GM21737 (cell line): ENCODE results near the gene MREG.
"Not testable (repeated sequence)": the region's sequence is repeated elsewhere in the genome, so short reads cannot be mapped to it uniquely, and the experiment has no call there.

Source experiments
- ATAC-seq: cut with Tn5 transposase; IDR thresholded peaks from one replicate; pipeline ENCODE4 v1.9.1; 2021; ENCODE audit warnings: mild to moderate bottlenecking, moderate library complexity; ENCODE audit not compliant: unreplicated experiment

MREG gene

GRCh38 chr2:215966274-215966673 lies 47.1 kb downstream of the MREG start:
- no peak for ATAC-seq

DNA sequence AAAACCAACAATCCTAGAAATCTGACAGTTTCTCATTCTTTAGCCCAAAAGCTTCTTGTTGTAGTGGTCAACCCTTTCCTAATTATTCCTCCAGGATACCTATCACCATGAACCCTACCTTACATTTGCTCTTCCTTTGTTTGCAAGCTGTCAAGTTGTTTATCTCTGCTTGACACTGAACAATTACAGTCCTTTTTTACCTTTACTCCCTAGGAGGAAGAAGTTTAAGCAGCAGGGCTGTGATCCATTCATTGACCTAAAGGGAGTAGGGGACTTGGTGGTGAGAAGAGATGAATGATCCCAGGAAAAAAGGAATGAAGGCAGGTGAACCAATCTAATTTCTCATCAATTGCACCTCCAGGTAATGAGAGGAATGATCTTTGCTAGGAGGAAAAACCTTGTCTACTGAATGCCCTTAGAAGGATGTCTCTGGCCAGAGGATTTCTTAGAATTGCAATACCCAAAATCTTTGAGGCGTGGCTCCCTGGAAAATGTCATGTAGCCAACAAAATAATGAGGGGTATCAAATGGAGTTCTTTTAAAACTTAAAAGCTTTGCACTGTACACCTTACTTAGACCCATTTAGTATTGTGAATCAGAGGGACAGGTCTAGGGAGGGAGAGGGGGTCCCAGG lies 47.7 kb downstream of the MREG start:
- ATAC-seq, result no peak

DNA sequence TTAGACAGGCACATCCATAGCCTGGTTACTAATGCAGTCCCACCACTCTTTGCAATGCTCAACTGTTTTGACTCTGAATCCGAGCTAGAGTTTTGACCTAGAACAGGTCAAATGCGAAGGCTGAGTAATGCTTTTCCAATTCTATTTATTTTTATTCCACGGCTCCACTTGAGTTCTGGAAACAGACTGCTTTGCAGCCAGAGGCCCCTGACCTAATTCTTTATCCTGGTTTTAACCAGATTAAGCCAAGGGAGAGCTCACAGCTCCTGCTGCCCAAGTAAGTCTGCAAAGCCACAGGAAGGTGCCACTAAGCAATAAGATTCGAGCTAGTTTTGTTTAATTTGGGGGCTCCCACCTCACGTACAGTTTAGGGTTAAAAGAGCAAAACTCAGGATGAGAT lies 51.4 kb downstream of the MREG start:
- no peak for ATAC-seq

DNA sequence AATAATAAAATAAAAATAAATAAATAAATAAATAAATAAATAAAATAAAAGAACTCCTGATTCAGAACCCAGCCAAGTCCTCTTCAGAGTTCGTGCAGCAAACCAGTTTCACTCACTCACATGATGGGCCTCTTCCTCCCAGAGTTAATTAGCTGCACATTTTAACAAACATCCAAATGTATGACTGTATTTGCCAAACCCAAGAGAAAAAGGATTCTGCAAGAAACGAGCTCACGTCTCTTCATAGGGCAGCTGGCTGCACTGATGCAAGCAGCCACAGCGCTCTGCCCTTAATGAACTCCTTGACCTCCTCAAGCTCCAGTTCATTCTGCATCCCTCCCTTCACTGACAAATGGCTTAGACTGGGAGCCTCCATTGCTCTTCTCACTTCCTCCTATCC lies 55.1 kb downstream of the MREG start:
- no peak for ATAC-seq

GRCh38 chr2:215957354-215958122 lies 55.8 kb downstream of the MREG start:
- ATAC-seq, result not testable (repeated sequence)

- no peak for ATAC-seq
Observed at GRCh38 chr2:215952860-215953637, 60.3 kb downstream of the MREG start.

GRCh38 chr2:215951558-215951957 lies 61.8 kb downstream of the MREG start:
- ATAC-seq, result no peak

GRCh38 chr2:215949991-215950404 lies 63.4 kb downstream of the MREG start:
- ATAC-seq, result peak; percentile 74

- ATAC-seq, result no peak
Observed at GRCh38 chr2:215948051-215948450, 65.3 kb downstream of the MREG start.

- no peak for ATAC-seq
Observed at GRCh38 chr2:215946586-215946985, 66.8 kb downstream of the MREG start.

DNA sequence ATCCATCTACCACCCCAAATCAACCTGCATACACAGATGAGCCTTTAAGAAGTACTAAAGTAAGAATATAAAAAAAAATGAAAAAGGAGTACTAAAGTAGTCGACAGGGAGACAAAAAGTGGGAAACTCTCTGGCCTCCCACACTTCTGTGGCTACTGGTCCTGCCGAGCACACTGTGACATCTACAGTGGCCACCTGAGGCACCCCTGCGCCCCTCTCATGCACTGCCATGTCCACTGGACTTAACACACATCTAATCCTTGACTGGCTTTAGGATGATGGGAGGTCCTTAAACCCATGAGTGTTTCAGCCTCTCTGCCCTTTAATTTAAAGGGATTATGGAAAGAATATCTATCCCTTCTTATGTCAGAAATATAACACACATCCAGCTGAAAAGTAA lies 71.2 kb downstream of the MREG start:
- ATAC-seq, result no peak

DNA sequence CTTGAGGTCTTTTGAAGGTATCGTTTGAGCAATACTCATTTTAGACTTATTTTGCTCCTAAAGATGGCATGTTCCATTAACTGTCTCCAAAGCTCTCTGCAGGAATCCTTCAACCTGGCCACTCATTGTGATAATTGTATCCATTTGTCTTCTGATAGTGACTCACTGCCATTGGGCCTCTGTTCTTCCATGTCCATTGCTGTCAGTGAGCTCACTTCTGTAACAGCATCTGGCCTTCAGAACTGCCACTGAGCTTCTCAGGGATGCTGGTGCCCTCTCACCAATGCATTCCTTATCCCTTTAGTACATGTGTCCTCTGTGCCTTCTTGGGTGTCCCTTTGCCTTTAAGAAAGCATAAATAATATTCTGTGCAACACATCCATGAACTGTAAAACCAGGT lies 71.6 kb downstream of the MREG start:
- ATAC-seq, result no peak

GRCh38 chr2:215940645-215941184 lies 72.6 kb downstream of the MREG start:
- ATAC-seq, result no peak

GRCh38 chr2:215937190-215937589 lies 76.2 kb downstream of the MREG start:
- no peak for ATAC-seq

GRCh38 chr2:215933151-215933550 lies 80.2 kb downstream of the MREG start:
- no peak for ATAC-seq

- ATAC-seq, result peak; percentile 69
Observed at GRCh38 chr2:215931256-215931903, 82.0 kb downstream of the MREG start.

DNA sequence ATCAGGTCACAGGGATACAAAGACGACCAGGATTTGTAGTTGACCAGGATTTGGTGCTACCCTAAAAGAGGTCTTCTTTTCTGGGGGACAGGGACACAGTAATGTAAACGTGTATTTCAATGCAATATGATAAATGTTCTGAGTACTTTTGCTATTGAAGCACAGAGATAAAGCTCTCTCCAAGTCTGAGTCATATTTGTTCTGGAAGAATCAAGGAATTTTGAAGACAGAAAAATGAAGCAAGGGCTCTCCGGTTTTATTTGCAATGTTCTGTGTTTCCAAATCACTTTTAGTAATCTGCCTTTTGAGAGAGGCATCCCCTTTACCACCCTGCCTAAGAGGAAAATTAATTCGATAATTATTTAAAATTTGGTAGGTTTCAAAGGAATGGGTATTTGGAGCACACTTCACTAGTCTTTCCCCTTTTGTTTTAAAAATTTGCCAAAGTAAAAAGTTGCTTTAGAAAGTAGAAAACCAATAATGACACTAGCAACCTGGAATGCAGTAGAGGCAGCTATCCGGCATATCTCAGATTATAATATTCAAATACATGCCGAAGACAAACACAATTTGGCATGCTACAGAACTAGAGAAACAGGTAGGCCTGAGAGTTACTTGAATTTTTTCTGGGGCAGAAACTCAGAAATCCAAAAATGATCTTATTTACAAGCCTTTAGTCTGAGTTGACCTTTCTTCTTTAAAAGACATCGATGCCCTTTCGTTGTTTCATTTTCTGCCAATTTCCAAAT lies 82.7 kb downstream of the MREG start:
- ATAC-seq, result no peak

DNA sequence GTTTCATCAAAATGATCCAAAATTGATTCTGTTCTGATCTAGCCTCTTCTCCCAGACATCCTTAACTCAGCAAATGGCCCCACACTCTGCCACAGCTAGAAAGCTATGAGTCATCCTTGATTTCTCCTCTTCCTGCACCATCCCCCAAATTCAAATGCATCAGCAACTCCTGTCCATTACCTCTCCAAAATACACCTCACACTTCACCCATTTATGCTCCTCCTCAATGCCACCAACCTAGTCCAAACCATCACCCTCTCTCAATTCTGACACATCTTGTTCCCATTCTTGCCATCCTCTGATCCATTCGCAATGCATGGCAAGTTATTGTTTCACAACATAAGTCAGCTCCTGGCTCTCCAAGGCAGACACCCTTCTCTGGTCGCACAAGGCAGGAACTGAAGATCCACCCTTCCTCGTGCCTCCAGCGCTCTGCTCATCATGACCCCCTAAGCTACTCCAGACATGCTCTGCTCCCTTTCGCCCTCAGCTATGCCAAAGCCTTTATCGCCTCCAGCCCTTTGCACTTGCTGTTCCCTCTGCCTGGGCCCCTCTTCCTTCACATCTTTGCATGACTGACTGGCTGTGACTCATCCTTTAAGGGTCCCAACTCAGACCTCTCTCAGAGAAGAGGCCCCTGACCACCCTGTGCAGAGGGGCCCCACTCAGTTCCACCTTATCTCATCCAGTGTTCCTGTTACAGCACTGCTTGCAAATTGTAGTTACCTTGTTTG lies 83.6 kb downstream of the MREG start:
- ATAC-seq, result no peak

- ATAC-seq, result no peak
Observed at GRCh38 chr2:215928086-215928485, 85.3 kb downstream of the MREG start.

DNA sequence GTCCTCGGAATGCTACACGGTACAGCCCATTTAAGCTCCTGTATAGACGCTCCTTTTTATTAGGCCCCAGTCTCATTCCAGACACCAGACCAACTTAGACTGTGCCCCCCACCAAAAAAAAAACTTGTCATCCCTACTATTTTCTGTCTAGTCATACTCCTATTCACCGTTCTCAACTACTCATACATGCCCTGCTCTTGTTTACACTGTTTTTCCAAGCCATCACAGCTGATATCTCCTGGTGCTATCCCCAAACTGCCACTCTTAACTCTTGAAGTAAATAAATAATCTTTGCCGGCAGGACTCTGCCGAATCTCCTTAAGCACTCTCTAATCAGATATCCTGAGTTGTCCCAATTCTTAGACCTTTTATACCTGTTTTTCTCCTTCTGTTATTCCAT lies 86.4 kb downstream of the MREG start:
- ATAC-seq, result not testable (repeated sequence)
